HUES48 (cell line): ENCODE measurements around the gene GRK4.

ENCODE experiments used
- H3K27ac ChIP-seq: one replicate; pipeline ENCODE4 v1.7.0; 2013; ENCODE audit warnings: low read depth, low read length, inconsistent platforms
- H3K27me3 ChIP-seq: 2 replicates; pipeline ENCODE4 v1.6.1; 2013; ENCODE audit warnings: mild to moderate bottlenecking, low read length; ENCODE audit not compliant: control insufficient read depth, insufficient read depth
- H3K36me3 ChIP-seq: 2 replicates; pipeline ENCODE4 v1.6.1; 2013; ENCODE audit warnings: low read length; ENCODE audit not compliant: control insufficient read depth, insufficient read depth
- H3K4me1 ChIP-seq: 2 replicates; pipeline ENCODE4 v1.6.1; 2013; ENCODE audit warnings: mild to moderate bottlenecking, low read length; ENCODE audit not compliant: control insufficient read depth, insufficient read depth
- H3K4me3 ChIP-seq: 2 replicates; pipeline ENCODE4 v1.5.1; 2013; ENCODE audit warnings: mild to moderate bottlenecking, low read depth, low read length
- H3K9ac ChIP-seq: 2 replicates; pipeline ENCODE4 v1.6.1; 2013; ENCODE audit warnings: mild to moderate bottlenecking, low read depth, low read length, moderate library complexity
- H3K9me3 ChIP-seq: 2 replicates; pipeline ENCODE4 v1.6.1; 2013; ENCODE audit warnings: low read length; ENCODE audit not compliant: control insufficient read depth, insufficient read depth

Gene GRK4

DNA sequence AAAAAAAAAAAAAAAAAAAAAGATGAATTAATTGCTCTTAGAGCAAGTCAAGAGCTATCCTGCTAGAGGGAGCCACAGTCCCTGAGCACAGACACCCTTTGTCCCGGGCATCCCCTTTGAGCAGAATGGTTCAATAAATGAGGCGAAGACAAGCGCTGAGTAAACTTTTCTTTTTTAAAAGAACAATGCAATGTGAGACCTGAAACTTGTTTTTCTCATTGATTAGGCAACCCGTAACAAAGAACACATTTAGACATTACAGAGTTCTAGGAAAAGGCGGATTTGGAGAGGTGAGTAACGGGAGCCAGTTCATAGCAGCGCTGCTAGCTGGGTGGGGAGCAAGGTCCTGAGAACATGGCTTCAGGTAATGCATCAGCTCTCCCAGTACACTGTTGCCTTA, 46.1 kb downstream of the GRK4 start:
- no peaks in the 10 kb centered on the region for H3K27me3 ChIP-seq
- H3K36me3 ChIP-seq: no peaks in the 10 kb centered on the region
- no peaks in the 10 kb centered on the region for H3K4me1 ChIP-seq
- H3K9me3 ChIP-seq: no peaks in the 10 kb centered on the region
- no peak overlapping the region for H3K27ac ChIP-seq
- H3K9ac ChIP-seq: no peak overlapping the region
- H3K4me3 ChIP-seq: no peak overlapping the region

GRCh38 chr4:3010577-3010976, 47.2 kb downstream of the GRK4 start:
- Histone ChIP-seq H3K4me1 (no peaks in the 10 kb centered on the region), H3K9ac (no peak overlapping the region), H3K4me3 (no peak overlapping the region), H3K27ac (no peak overlapping the region), H3K27me3 (no peaks in the 10 kb centered on the region), H3K9me3 (no peaks in the 10 kb centered on the region), H3K36me3 (no peaks in the 10 kb centered on the region)

DNA sequence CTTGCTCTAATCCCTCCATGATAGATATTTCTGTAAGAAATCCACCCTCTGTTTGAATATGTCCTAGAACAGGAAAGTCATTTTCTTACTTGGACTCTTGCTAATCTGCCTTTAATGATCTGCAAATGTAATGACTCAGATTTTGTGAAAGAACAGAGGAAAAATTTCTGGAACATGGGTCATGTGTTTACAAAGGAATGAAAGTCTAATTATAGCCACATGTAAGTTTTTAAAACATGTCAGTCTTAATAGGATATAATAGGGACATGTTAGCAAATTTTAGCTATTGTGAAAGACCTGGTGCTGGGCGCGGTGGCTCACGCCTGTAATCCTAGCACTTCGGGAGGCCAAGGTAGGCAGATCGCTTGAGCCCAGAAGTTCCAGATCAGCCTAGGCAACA, 47.6 kb downstream of the GRK4 start:
- no peaks in the 10 kb centered on the region for H3K9me3 ChIP-seq
- H3K4me3 ChIP-seq: no peak overlapping the region
- H3K27me3 ChIP-seq: no peaks in the 10 kb centered on the region
- no peak overlapping the region for H3K9ac ChIP-seq
- no peaks in the 10 kb centered on the region for H3K4me1 ChIP-seq
- no peaks in the 10 kb centered on the region for H3K36me3 ChIP-seq
- no peak overlapping the region for H3K27ac ChIP-seq

DNA sequence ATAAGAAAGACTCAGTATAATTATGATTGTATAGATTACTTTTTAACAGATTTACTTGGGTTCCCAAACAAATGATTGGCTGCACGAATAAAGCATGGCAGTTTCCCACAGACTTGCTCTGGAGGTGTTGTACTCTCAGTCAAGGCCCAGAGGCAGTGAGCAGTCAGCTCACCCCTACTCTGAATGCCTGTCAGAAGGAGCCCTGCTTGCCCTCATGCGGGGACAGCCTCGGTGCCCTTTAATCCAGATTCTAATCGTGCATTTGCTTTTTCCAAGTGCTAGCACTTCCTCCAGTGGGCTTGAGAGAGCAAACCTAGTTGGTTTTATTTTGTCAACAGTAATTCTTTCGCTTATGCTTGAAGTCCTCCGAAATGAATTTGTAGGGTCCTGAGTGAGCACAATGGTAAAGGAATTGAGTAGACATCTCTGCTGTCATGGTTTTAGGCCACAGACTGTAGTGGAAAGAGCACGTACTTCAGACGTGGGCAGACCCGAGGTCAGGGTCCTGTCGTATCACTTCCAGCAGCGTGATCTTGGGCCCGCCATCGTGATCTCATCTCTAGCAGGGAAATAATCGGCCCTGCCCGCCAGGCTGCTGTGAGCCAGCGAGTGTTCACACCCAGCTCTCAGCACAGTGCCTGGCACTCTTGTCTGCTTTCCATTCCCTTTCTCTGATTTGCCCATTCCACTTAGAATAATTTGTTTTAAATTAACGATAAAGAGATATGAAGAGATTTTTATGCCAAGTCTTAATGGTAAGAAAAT, 48.3 kb downstream of the GRK4 start:
- no peak overlapping the region for H3K9ac ChIP-seq
- H3K27me3 ChIP-seq: no peaks in the 10 kb centered on the region
- no peaks in the 10 kb centered on the region for H3K9me3 ChIP-seq
- H3K4me1 ChIP-seq: no peaks in the 10 kb centered on the region
- no peak overlapping the region for H3K27ac ChIP-seq
- H3K36me3 ChIP-seq: no peaks in the 10 kb centered on the region
- H3K4me3 ChIP-seq: no peak overlapping the region

DNA sequence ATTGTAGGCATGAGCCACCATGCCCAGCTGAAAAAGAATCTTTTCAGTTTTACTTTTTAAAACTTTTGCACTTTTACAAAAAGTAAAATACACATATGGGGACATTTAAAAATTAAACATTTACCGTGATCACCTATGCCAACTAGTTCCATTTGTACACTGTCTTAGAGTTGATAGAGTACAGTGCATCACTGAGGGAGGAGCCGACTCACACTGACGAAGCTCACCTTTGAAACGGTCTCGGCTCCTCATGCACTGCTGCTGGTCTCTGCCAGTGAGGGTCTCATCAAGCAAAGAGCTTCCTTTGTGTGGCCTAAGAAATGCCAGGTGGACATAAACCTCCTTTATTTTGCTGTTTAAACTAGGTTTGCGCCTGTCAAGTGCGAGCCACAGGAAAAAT, 50.0 kb downstream of the GRK4 start:
- Histone ChIP-seq H3K27ac (no peak overlapping the region), H3K36me3 (no peaks in the 10 kb centered on the region), H3K9me3 (no peaks in the 10 kb centered on the region), H3K4me3 (no peak overlapping the region), H3K27me3 (no peaks in the 10 kb centered on the region), H3K4me1 (no peaks in the 10 kb centered on the region), H3K9ac (no peak overlapping the region)

GRCh38 chr4:3013839-3014350, 50.5 kb downstream of the GRK4 start:
- Histone ChIP-seq H3K36me3 (no peaks in the 10 kb centered on the region), H3K27ac (no peak overlapping the region), H3K27me3 (no peaks in the 10 kb centered on the region), H3K9ac (no peak overlapping the region), H3K9me3 (no peaks in the 10 kb centered on the region), H3K4me3 (no peak overlapping the region), H3K4me1 (no peaks in the 10 kb centered on the region)

DNA sequence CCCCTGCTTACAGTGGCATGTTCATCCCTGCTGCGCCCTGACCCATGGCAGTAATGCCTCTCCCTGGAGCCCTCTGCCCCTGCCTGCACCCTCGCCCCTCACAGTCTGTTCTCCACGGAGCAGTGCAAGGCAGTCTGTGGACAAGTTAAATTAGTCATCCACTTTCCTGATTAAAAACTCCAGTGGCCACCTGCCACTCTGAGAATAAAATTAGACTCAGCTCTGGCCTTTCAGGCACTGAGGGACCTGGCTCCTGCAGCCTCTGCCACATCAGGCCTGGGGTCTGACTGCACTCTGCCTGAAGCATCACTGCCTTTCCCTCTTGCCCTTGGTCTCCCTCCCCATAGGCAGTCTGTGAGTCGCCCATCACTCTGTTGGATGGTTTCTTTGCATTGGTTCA, 53.6 kb downstream of the GRK4 start:
- Histone ChIP-seq H3K27me3 (no peaks in the 10 kb centered on the region), H3K4me1 (peaks cover 5% of the 10 kb centered on the region; the same call in 1 of the 2 replicates), H3K9ac (no peak overlapping the region), H3K36me3 (no peaks in the 10 kb centered on the region), H3K27ac (no peak overlapping the region), H3K4me3 (no peak overlapping the region), H3K9me3 (no peaks in the 10 kb centered on the region)

- no peak overlapping the region for H3K4me3 ChIP-seq
- no peaks in the 10 kb centered on the region for H3K27me3 ChIP-seq
- no peak overlapping the region for H3K27ac ChIP-seq
- H3K36me3 ChIP-seq: no peaks in the 10 kb centered on the region
- H3K4me1 ChIP-seq: peaks cover 5% of the 10 kb centered on the region; the same call in 1 of the 2 replicates
- no peaks in the 10 kb centered on the region for H3K9me3 ChIP-seq
- H3K9ac ChIP-seq: no peak overlapping the region
Measured at GRCh38 chr4:3017504-3017903, 54.1 kb downstream of the GRK4 start.

- Histone ChIP-seq H3K4me3 (no peak overlapping the region), H3K9me3 (no peaks in the 10 kb centered on the region), H3K36me3 (no peaks in the 10 kb centered on the region), H3K9ac (no peak overlapping the region), H3K27ac (no peak overlapping the region), H3K27me3 (no peaks in the 10 kb centered on the region), H3K4me1 (peaks cover 5% of the 10 kb centered on the region; the same call in 1 of the 2 replicates)
Measured at GRCh38 chr4:3019145-3019846, 55.9 kb downstream of the GRK4 start.

DNA sequence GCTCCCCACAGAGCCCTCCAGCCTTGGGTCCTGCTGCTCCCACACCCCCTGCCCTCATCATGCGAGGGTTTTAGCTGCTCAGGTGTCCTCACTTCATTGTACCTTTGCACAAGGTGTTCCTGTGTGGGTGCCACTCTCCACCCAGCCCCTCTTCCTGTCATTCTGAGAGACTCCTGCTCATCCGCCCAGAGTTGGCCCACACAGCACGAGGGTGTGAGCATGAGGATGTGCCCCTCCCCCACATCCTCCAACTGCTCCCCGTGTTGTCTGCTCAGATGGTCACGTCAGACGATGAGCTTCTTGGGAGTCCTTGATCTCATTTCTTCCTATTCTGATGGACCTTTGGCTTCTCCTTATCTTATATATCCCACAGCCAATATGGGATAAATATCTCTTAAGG, 57.8 kb downstream of the GRK4 start:
- Histone ChIP-seq H3K4me3 (no peak overlapping the region), H3K27ac (no peak overlapping the region), H3K27me3 (no peaks in the 10 kb centered on the region), H3K9me3 (no peaks in the 10 kb centered on the region), H3K36me3 (no peaks in the 10 kb centered on the region), H3K4me1 (peaks cover 5% of the 10 kb centered on the region; the same call in 1 of the 2 replicates), H3K9ac (no peak overlapping the region)

GRCh38 chr4:3021627-3022026, 58.3 kb downstream of the GRK4 start:
- no peak overlapping the region for H3K9ac ChIP-seq
- no peak overlapping the region for H3K4me3 ChIP-seq
- H3K27ac ChIP-seq: no peak overlapping the region
- peaks cover 5% of the 10 kb centered on the region; the same call in 1 of the 2 replicates for H3K4me1 ChIP-seq
- no peaks in the 10 kb centered on the region for H3K27me3 ChIP-seq
- no peaks in the 10 kb centered on the region for H3K9me3 ChIP-seq
- no peaks in the 10 kb centered on the region for H3K36me3 ChIP-seq
